ENCODE measurements around the gene RAET1E. TPM values are rescaled to one million over a fixed set of nuclear protein-coding genes. Genes with fewer than 3 reads are reported as not detected.
A peak's percentile ranks its signal among the peaks of the same experiment; 100 is the strongest.

The RAET1E gene
- total and polyA plus RNA-seq, 2 experiments from 2014 or later: not detected

GRCh38 chr6:149940672-149940982 lies 42.7 kb upstream of the RAET1E start:
- H3K9me3 Mint-ChIP-seq: peaks cover 2% of the 10 kb centered on the region
- Histone ChIP-seq H3F3A (replicated peaks; ENCODE audit: low read depth) (no peaks in the 10 kb centered on the region), H3K9me2 (ENCODE audit: insufficient read depth) (no peaks in the 10 kb centered on the region), H2AFZ (no peak overlapping the region), H3K4me1 (ENCODE audit: insufficient read depth) (peaks cover 8% of the 10 kb centered on the region; the same call in 1 of the 2 replicates), H3K27me3 (ENCODE audit: insufficient read depth) (peaks cover 89% of the 10 kb centered on the region), H3K4me3 (no peak overlapping the region), H4K20me1 (replicated peaks; ENCODE audit: insufficient read depth) (no peaks in the 10 kb centered on the region; the same call in 1 of the 2 replicates), H3K79me2 (replicated peaks; ENCODE audit: insufficient read depth) (no peaks in the 10 kb centered on the region), H3K27ac (ENCODE audit: low read depth) (no peak overlapping the region), H3K36me3 (ENCODE audit: insufficient read depth) (no peaks in the 10 kb centered on the region), H3K4me2 (no peak overlapping the region)
- H3K4me3 Mint-ChIP-seq: peak overlapping the region; percentile 35; the same call in 1 of the 3 replicates
- no peaks in the 10 kb centered on the region; the same call in 2 of the 3 replicates for H3K36me3 Mint-ChIP-seq (ENCODE audit: low read depth)
- H3K27ac Mint-ChIP-seq: no peak overlapping the region
- DNase-seq (ENCODE audit: low spot score): no peak
- TF ChIP-seq EZH2 (IDR thresholded peaks at IDR 0.05; ENCODE audit: low read depth, unreplicated experiment): no peak
- no peak for TF ChIP-seq POLR2AphosphoS5 (IDR thresholded peaks at IDR 0.05; ENCODE audit: low read depth)
- TF ChIP-seq ETS1 (IDR thresholded peaks at IDR 0.05): no peak
- TF ChIP-seq NANOG (IDR thresholded peaks at IDR 0.05; ENCODE audit: borderline replicate concordance): no peak
- TF ChIP-seq ZNF331 (CRISPR knock-in tag; IDR thresholded peaks at IDR 0.05; ENCODE audit: low read depth): no peak
- TF ChIP-seq CTCF (conservative IDR thresholded peaks at IDR 0.05; ENCODE audit: low read depth in 2 of 2): no peak
- TF ChIP-seq ZNF462 (CRISPR knock-in tag; IDR thresholded peaks at IDR 0.05): no peak
- TF ChIP-seq JUNB (IDR thresholded peaks at IDR 0.05; ENCODE audit: unreplicated experiment): no peak
- no peak for TF ChIP-seq EZH2phosphoT487 (IDR thresholded peaks at IDR 0.05; ENCODE audit: unreplicated experiment)
- no peak for TF ChIP-seq CREB1 (CRISPR knock-in tag; IDR thresholded peaks at IDR 0.05; ENCODE audit: low read depth)
- H3K27me3 Mint-ChIP-seq (ENCODE audit: insufficient read depth, low read depth, poor library complexity): peaks cover 89% of the 10 kb centered on the region
- H3K4me1 Mint-ChIP-seq: peaks cover 11% of the 10 kb centered on the region
- no peak for ATAC-seq
